Fibroblast of lung (primary cell): ENCODE results near the gene FXYD4. TPM values are rescaled to one million over a fixed set of nuclear protein-coding genes. Genes with fewer than 3 reads are reported as not detected.

ENCODE experiments used
- DNase-seq, 2 donors: peaks; one replicate each; pipeline versions ENCODE4 v3.0.0 to v3.0.0-alpha.2; 2010; ENCODE audit warnings: low read depth in 2 of 2
- H2AFZ ChIP-seq: 2 replicates; pipeline ENCODE4 v1.5.1; 2012; ENCODE audit warnings: low read length, control low read depth, inconsistent platforms
- H3K27ac ChIP-seq: 2 replicates; pipeline ENCODE4 v1.5.1; 2011; ENCODE audit warnings: low read length, control low read depth; ENCODE audit not compliant: insufficient read depth
- H3K27me3 ChIP-seq: 2 replicates; pipeline ENCODE4 v1.5.1; 2011; ENCODE audit warnings: mild to moderate bottlenecking, low read length; ENCODE audit not compliant: control insufficient read depth, insufficient read depth
- H3K36me3 ChIP-seq: 2 replicates; pipeline ENCODE4 v1.5.1; 2011; ENCODE audit warnings: low read length; ENCODE audit not compliant: control insufficient read depth, insufficient read depth
- H3K4me1 ChIP-seq: 2 replicates; pipeline ENCODE4 v1.5.1; 2011; ENCODE audit warnings: low read length; ENCODE audit not compliant: control insufficient read depth, insufficient read depth; ENCODE audit errors: extremely low read depth
- H3K4me2 ChIP-seq: 2 replicates; pipeline ENCODE4 v1.5.1; 2011; ENCODE audit warnings: low read length, control low read depth; ENCODE audit not compliant: insufficient read depth; ENCODE audit errors: extremely low read depth
- H3K4me3 ChIP-seq, 4 experiments: fragments of 200-600 bp in 1 of 4; sonication (generic) in 1 of 4; replicated peaks in 1 of 4; 2 replicates each; pipeline ENCODE4 v1.5.1; 2011 to 2016; ENCODE audit warnings: low read length in 4 of 4, low read depth in 3 of 4, mild to moderate bottlenecking in 3 of 4, control low read depth in 2 of 4, inconsistent platforms in 1 of 4, mixed read lengths in 1 of 4; ENCODE audit not compliant: insufficient read depth in 1 of 4; ENCODE audit errors: control extremely low read depth in 1 of 4
- H3K79me2 ChIP-seq: 2 replicates; pipeline ENCODE4 v1.5.1; 2012; ENCODE audit warnings: mild to moderate bottlenecking, low read length, inconsistent platforms; ENCODE audit not compliant: control insufficient read depth, insufficient read depth
- H3K9ac ChIP-seq: 2 replicates; pipeline ENCODE4 v1.5.1; 2011; ENCODE audit warnings: mild to moderate bottlenecking, low read length, control low read depth; ENCODE audit not compliant: insufficient read depth
- H3K9me3 ChIP-seq: 2 replicates; pipeline ENCODE4 v1.5.1; 2012; ENCODE audit warnings: low read depth, low read length; ENCODE audit not compliant: control insufficient read depth, insufficient read depth
- H4K20me1 ChIP-seq: 2 replicates; pipeline ENCODE4 v1.5.1; 2011; ENCODE audit warnings: low read length; ENCODE audit not compliant: control insufficient read depth, insufficient read depth; ENCODE audit errors: extremely low read depth
- CTCF ChIP-seq, 2 donors: IDR thresholded peaks in 1 of 2; conservative IDR thresholded peaks in 1 of 2; 1 replicate in 1 of 2; 2 replicates in 1 of 2; pipeline ENCODE4 v1.5.1; 2011 to 2012; ENCODE audit warnings: low read length in 2 of 2, control low read depth in 1 of 2, inconsistent platforms in 1 of 2, low read depth in 1 of 2, mild to moderate bottlenecking in 1 of 2
- EZH2 ChIP-seq: IDR thresholded peaks from 2 replicates; pipeline ENCODE4 v1.5.1; 2012; ENCODE audit warnings: low read length, control low read depth, mild to moderate bottlenecking; ENCODE audit errors: missing control alignments
- polyA plus RNA-seq, 2 donors: library from polyadenylated mRNA; depleted of rRNA in 1 of 2; stranded (reverse) in 1 of 2; unstranded in 1 of 2; fragments of >200 nt; gene quantifications; 2 replicates each; pipeline ENCODE4 v1.2.1, GENCODE V29; 2011 to 2012; ENCODE audit warnings: missing spikeins in 1 of 2
- total RNA-seq: library from RNA; depleted of rRNA; stranded (reverse); fragments of >200 nt; gene quantifications from 2 replicates; pipeline ENCODE4 v1.2.1, GENCODE V29; 2014

FXYD4 gene
- total and polyA plus RNA-seq, 2 donors (not counting 1 experiment from before 2014, with no cell fraction given) = not detected

DNA sequence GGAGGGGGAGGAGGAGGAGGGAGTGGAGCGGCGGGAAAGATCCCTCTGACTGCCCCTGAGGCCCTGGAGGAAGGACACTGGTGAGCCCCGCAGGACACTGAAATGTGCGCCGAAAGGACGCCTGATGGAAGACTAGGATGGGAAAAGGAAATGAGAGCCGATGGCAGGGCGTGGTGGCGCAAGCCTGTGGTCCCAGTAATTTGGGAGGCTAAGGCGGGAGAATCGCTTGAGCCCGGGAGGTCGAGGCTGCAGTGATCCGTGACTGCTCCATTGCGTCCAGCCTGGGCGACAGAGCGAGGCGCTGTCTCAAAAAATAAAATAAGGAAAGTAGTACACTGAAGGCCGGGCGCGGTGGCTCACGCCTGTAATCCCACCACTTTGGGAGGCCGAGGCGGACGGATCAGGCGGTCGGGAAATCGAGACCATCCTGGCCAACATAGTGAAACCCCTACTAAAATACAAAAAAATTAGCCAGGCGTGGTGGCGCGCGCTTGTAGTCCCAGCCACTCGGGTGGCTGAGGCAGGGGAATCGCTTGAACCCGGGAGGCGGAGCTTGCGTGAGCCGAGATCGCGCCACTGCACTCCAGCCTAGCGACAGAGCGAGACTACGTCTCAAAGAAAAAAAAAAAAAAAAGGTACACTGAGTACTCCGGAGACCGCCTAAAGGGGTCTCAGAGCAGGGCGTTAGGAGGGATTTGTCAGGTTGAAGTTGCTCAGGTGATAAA lies 38.1 kb downstream of the FXYD4 start:
- Histone ChIP-seq H3K4me2 (peak overlapping the region; percentile 98), H3K36me3 (no peaks in the 10 kb centered on the region), H3K27ac (peak overlapping the region; percentile 100), H4K20me1 (no peaks in the 10 kb centered on the region), H3K9ac (peak overlapping the region; percentile 79), H3K4me1 (peaks cover 3% of the 10 kb centered on the region), H3K4me3 (peak overlapping the region; percentile 60 to 85 (median 79)), H3K9me3 (no peaks in the 10 kb centered on the region), H2AFZ (peak overlapping the region; percentile 89), H3K27me3 (no peaks in the 10 kb centered on the region), H3K79me2 (peaks cover 40% of the 10 kb centered on the region)
- no peak for DNase-seq
- TF ChIP-seq EZH2 (no peak), CTCF (conservative IDR thresholded peaks at IDR 0.05 in 1 of 2, IDR thresholded peaks at IDR 0.05 in 1 of 2; ENCODE audit: low read depth in 1 of 2, low read length in 2 of 2) (no peak)

DNA sequence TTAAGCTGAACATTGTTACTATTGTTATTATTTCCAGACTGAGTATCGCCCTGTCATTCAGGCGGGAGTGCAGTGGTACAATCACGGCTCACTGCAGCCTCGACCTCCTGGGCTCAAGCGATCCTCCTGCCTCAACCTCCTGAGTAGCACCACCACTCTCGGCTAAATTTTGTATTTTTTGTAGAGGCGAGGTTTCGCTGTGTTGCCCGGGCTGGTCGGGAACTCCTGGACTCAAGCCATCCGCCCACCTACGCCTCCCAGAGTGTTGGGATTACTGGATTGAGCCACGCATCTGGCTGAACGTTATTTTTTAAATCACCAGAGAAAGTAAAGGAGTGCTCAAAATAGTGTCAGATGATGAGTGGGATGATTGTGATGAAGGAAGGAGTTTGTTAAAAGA lies 38.9 kb downstream of the FXYD4 start:
- Histone ChIP-seq H4K20me1 (no peaks in the 10 kb centered on the region), H3K4me3 (no peak overlapping the region), H3K79me2 (peaks cover 32% of the 10 kb centered on the region), H3K27me3 (no peaks in the 10 kb centered on the region), H3K4me2 (peak overlapping the region; percentile 44), H3K9ac (no peak overlapping the region), H3K36me3 (no peaks in the 10 kb centered on the region), H2AFZ (no peak overlapping the region), H3K4me1 (peaks cover 3% of the 10 kb centered on the region), H3K9me3 (no peaks in the 10 kb centered on the region), H3K27ac (peak overlapping the region; percentile 100)
- no peak for DNase-seq
- no peak for TF ChIP-seq CTCF (conservative IDR thresholded peaks at IDR 0.05 in 1 of 2, IDR thresholded peaks at IDR 0.05 in 1 of 2; ENCODE audit: low read depth in 1 of 2, low read length in 2 of 2)
- TF ChIP-seq EZH2 = no peak

- TF ChIP-seq CTCF (conservative IDR thresholded peaks at IDR 0.05 in 1 of 2, IDR thresholded peaks at IDR 0.05 in 1 of 2; ENCODE audit: low read depth in 1 of 2, low read length in 2 of 2) (no peak), EZH2 (no peak)
- H3K9me3 ChIP-seq = no peaks in the 10 kb centered on the region
- H3K4me1 ChIP-seq = no peaks in the 10 kb centered on the region
- H3K27me3 ChIP-seq = no peaks in the 10 kb centered on the region
- no peak overlapping the region for H3K27ac ChIP-seq
- no peaks in the 10 kb centered on the region for H3K36me3 ChIP-seq
- no peak for DNase-seq
- peaks cover 21% of the 10 kb centered on the region for H3K79me2 ChIP-seq
- no peak overlapping the region for H2AFZ ChIP-seq
- H3K4me3 ChIP-seq = no peak overlapping the region
- H3K4me2 ChIP-seq = no peak overlapping the region
- H4K20me1 ChIP-seq = no peaks in the 10 kb centered on the region
- no peak overlapping the region for H3K9ac ChIP-seq
These were observed 40.1 kb downstream of the FXYD4 start for GRCh38 chr10:43411536-43411935.
